NT2/D1 (cell line): ENCODE measurements around the gene ARL6IP4.

ENCODE experiments used
- DNase-seq: peaks from one replicate; pipeline ENCODE4 v3.0.0-alpha.2; 2011; ENCODE audit warnings: low read depth, low spot score
- H3K27me3 ChIP-seq: 2 replicates; pipeline ENCODE4 v1.6.0; 2011; ENCODE audit warnings: mild to moderate bottlenecking; ENCODE audit not compliant: insufficient read length, insufficient read depth
- H3K36me3 ChIP-seq: 2 replicates; pipeline ENCODE4 v1.6.1; 2011; ENCODE audit warnings: mild to moderate bottlenecking, low read length, mixed read lengths; ENCODE audit not compliant: insufficient read depth, insufficient read length
- H3K4me1 ChIP-seq: 2 replicates; pipeline ENCODE4 v1.5.1; 2011; ENCODE audit not compliant: insufficient read depth, insufficient read length
- H3K4me3 ChIP-seq: 2 replicates; pipeline ENCODE4 v1.5.1; 2011; ENCODE audit warnings: low read depth; ENCODE audit not compliant: insufficient read length
- H3K9ac ChIP-seq: 2 replicates; pipeline ENCODE4 v1.6.0; 2011; ENCODE audit warnings: low read depth; ENCODE audit not compliant: insufficient read length
- H3K9me3 ChIP-seq: 2 replicates; pipeline ENCODE4 v1.5.1; 2011; ENCODE audit warnings: mild to moderate bottlenecking, low read length; ENCODE audit not compliant: insufficient read depth
- SUZ12 ChIP-seq: IDR thresholded peaks from 2 replicates; pipeline ENCODE4 v1.6.1; 2011; ENCODE audit not compliant: insufficient read length, insufficient read depth; ENCODE audit errors: extremely low read depth
- YY1 ChIP-seq: IDR thresholded peaks from 2 replicates; pipeline ENCODE4 v1.6.1; 2011; ENCODE audit not compliant: insufficient read length, insufficient read depth
- ZNF274 ChIP-seq: IDR thresholded peaks from 2 replicates; pipeline ENCODE4 v1.6.1; 2011; ENCODE audit warnings: mild to moderate bottlenecking, low read depth, low read length

Gene ARL6IP4

DNA sequence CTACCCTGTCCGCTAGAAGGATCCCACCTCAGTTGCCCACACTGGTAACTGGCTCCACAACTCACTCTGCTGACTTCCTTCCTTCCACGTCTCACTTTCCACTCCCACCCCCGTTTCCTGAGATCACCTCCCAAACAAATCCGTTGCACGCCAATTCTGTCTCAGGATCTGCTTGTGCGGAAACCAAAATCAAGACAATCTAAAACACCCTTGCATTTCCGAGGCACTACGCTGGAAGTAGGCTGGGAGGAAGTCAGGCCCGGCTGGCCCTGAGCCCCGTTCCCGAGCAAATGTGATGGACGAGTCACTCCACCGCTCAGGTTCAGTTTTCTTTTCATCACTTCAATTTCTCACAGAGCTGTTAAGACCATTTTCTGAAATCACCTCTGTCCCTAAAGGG, 37.3 kb upstream of the ARL6IP4 start:
- H3K9ac ChIP-seq = no peak overlapping the region
- TF ChIP-seq ZNF274 (no peak), SUZ12 (no peak), YY1 (no peak)
- no peaks in the 10 kb centered on the region for H3K27me3 ChIP-seq
- H3K4me3 ChIP-seq = no peak overlapping the region
- peaks cover 26% of the 10 kb centered on the region for H3K4me1 ChIP-seq
- no peaks in the 10 kb centered on the region for H3K9me3 ChIP-seq
- no peaks in the 10 kb centered on the region for H3K36me3 ChIP-seq
- DNase-seq = no peak

DNA sequence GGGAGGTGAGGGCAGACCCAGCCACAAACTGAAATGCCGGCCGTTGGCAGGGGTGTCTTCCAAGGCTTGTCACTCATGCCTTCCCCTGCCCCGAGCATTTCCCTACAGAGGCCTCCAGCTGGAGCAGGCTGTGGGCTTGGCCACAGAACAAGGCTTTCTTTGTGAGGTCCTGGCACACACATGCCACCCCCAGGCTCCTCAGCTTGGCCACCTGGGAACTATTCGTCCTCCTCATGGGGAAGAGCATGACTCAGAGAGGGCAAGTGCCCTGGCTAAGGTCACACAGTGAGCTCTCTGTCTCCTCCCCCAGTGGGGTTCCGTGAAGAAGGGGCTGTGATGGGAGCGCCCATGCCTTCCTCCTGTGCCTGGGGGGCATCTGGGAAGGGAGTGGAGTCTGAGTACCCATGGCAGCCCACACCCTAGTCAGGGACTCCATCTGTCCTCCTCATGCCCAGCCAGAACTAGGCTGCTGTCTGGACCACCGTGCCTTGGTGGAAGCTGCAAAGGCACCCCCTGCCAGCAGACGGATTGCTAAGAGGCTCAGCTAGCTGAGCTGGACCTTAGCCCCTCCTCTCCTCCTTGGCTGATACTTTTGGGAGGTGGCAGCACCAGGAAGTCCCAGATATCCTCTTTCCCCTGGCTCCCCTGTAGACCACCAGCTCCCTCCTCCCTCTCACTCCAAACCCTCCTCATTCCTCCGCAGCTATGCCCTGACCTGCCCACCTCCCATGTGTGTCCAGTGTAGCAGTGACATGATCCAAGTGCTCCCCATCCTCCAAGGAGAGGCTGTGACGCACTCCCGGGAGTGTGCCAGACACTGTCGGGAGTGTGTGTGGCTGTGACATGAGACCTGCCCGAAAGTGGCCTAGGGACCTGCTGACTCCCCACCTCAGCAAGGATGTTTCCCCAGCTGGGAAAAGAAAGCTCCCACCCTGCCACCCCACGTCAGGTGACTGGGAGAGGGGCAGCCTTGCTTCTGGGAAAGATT, 35.6 kb upstream of the ARL6IP4 start:
- no peak for DNase-seq
- Histone ChIP-seq H3K4me1 (peaks cover 26% of the 10 kb centered on the region), H3K36me3 (peaks cover 2% of the 10 kb centered on the region), H3K4me3 (no peak overlapping the region), H3K9ac (no peak overlapping the region), H3K27me3 (peaks cover 4% of the 10 kb centered on the region), H3K9me3 (no peaks in the 10 kb centered on the region)
- TF ChIP-seq YY1 (no peak), ZNF274 (no peak), SUZ12 (no peak)

DNA sequence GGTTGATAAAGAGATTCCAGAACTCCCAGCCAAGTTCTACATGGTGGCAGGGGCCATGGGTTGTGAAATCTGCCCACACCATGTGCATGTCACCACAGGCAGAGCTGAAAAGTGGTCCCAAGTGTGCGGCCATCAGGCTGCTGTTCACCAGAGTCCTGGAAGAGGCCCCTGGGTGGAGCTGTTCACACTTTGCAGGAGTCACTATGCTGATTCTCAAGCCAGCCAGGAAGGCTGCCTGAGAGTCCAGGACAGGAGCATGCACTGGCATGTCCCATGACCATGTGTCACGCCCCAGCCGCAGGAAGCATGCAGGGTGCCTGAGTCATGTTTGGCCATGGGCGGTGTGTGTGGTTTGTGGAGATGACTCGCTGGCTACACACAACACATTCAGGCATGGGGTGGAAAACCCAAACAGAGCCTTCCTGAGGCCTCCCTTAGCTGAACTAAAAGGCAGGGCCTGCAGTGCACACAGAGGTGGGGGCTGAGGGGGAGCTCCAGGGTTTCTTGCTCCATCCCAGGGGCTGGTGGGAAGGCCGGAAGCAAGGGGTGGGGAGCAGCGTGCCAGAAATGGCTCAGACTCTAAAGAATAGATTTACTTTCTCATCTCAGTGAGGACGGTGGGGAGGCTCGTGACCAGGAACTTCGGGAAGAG, 33.7 kb upstream of the ARL6IP4 start:
- Histone ChIP-seq H3K4me3 (no peak overlapping the region), H3K9me3 (no peaks in the 10 kb centered on the region), H3K4me1 (peaks cover 21% of the 10 kb centered on the region), H3K27me3 (peaks cover 13% of the 10 kb centered on the region), H3K9ac (peak overlapping the region; percentile 3), H3K36me3 (peaks cover 2% of the 10 kb centered on the region)
- TF ChIP-seq SUZ12 (no peak), ZNF274 (no peak), YY1 (no peak)
- DNase-seq = no peak

DNA sequence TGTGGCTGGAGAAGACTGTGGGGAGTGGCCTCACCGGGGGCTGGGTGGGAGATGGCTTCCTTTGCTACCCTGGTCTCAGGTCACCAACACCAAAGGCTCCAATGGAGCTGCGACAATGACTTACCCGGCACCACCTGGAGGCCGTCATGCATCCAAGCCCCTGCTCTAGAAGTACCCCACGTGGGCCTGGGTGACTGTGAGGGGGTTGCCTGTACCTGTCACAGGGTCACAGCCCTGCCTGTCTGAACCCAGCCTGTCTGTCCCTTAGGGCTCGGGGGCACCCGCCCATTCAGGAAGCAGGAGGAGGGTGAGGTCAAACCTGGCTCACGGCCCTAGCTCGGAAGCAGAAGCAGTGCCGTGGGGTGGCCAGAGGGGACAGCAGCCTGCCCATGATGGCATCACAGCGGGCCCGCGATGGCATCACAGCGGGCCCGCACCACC, 33.1 kb upstream of the ARL6IP4 start:
- TF ChIP-seq YY1 (no peak), ZNF274 (no peak)
- Histone ChIP-seq H3K4me3 (no peak overlapping the region), H3K27me3 (peaks cover 13% of the 10 kb centered on the region), H3K36me3 (peaks cover 2% of the 10 kb centered on the region), H3K4me1 (peaks cover 21% of the 10 kb centered on the region), H3K9me3 (no peaks in the 10 kb centered on the region), H3K9ac (no peak overlapping the region)
- DNase-seq = no peak

DNA sequence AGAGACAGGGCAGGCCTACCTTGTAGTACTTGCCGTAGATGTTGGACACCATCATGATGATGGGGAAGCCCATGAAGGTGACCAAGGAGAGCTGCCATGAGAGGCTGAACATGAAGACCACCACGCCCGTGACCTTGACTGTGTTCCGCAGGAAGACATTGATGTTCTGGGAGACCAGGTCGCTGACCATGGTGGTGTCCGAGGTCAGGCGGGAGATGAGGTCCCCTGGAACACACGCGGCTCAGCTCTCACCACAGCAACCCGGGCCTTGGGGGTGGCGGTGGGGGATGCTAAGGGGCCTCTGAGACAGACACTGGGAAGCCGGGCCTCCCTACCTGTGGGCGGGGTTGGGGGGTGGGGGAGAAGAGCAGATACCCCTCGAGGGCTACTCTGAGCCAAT, 31.9 kb upstream of the ARL6IP4 start:
- H3K4me1 ChIP-seq = peaks cover 20% of the 10 kb centered on the region
- TF ChIP-seq SUZ12 (no peak), ZNF274 (no peak), YY1 (no peak)
- no peak for DNase-seq
- peaks cover 20% of the 10 kb centered on the region for H3K27me3 ChIP-seq
- no peak overlapping the region for H3K4me3 ChIP-seq
- no peak overlapping the region for H3K9ac ChIP-seq
- H3K36me3 ChIP-seq = peaks cover 2% of the 10 kb centered on the region
- no peaks in the 10 kb centered on the region for H3K9me3 ChIP-seq

DNA sequence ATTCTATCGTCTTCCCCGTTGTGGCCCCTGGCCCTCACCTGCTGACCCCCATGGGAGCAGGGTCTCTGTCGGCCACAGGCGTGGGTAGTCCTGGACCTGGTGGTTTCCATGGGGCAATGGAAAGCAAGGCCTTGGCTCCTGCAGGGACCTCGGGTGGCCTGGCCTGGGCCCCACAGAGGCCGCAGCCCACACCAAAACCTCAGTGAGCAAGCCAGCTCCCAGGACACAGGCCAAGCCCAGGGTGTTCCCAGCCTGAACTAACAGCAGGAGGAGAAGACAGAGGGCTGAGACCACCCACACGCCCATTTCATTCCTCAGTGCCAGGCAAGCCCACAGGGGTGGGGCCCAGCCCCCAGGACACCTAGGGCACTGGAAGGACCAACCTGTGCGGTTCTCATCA, 31.1 kb upstream of the ARL6IP4 start:
- H3K9ac ChIP-seq = no peak overlapping the region
- no peak overlapping the region for H3K4me3 ChIP-seq
- H3K4me1 ChIP-seq = peaks cover 19% of the 10 kb centered on the region
- no peak for TF ChIP-seq YY1
- TF ChIP-seq SUZ12 = no peak
- no peak for TF ChIP-seq ZNF274
- H3K36me3 ChIP-seq = peaks cover 2% of the 10 kb centered on the region
- H3K9me3 ChIP-seq = no peaks in the 10 kb centered on the region
- no peak for DNase-seq
- H3K27me3 ChIP-seq = peaks cover 20% of the 10 kb centered on the region

DNA sequence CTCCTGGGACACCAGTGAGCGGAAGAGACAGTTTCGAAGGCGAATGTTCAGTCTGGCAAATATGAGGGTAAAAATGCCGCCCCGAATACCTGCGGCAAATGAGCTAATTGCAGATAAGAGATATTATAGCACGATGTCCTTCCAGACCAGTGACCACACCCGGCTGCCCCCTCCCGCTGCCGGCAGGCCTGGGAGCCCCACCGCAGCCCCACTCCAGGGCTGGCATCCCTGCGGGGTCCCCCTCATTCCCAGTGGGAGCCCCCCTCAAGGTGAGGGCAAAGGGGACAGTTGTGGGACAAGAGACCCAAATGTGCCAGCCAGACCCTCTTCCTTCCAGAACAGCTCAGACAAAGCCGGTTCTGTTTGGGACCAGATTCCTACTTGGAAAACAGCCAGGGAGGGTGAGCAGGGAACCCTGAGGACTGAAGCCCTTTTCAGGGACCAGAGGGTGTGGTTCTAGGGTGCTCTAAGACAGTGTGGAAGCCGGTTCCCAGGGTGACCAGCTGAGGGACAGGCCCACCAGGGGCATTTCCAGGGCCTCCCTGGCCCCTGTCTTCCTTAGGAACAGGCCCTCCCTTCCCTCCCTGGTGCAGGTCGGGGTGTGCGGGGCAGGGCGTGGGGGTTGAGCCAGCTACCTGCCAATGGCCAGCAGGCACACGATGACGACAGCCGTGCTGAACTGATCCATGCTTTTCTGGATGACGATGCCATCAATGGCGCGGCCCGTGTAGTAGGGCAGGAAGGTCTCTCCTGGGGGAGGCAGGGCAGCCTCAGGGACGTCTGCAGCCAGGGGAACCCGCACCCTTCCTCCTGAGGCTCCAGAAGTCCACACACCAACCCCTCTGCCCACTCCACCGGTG, 30.4 kb upstream of the ARL6IP4 start:
- Histone ChIP-seq H3K4me1 (peaks cover 13% of the 10 kb centered on the region), H3K9me3 (no peaks in the 10 kb centered on the region), H3K4me3 (no peak overlapping the region), H3K27me3 (peaks cover 20% of the 10 kb centered on the region), H3K36me3 (peaks cover 2% of the 10 kb centered on the region), H3K9ac (no peak overlapping the region)
- DNase-seq = no peak
- TF ChIP-seq ZNF274 (no peak), YY1 (no peak), SUZ12 (no peak)
